ENCODE measurements around the gene CTDP1.

DNA sequence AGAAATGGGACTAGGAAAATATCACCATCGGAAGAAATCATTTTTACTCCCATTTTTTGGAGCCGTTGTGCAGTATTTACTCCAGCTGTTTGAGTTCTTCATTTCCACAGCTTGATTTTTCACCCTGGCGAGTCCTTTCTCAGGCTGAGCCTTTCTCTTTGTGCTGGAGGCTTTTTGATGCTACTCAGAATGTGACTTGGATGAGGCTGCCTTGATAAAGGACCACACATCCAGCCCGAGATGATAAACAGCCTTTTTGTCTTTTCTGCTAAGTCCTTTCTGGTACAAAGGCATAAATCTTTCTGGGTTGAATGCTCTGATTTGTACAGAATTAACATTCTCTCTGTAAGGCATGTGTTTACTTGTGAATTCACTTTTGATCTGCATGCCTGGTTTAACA lies 17.6 kb upstream of the CTDP1 start:
- TF ChIP-seq, protein P1, sequence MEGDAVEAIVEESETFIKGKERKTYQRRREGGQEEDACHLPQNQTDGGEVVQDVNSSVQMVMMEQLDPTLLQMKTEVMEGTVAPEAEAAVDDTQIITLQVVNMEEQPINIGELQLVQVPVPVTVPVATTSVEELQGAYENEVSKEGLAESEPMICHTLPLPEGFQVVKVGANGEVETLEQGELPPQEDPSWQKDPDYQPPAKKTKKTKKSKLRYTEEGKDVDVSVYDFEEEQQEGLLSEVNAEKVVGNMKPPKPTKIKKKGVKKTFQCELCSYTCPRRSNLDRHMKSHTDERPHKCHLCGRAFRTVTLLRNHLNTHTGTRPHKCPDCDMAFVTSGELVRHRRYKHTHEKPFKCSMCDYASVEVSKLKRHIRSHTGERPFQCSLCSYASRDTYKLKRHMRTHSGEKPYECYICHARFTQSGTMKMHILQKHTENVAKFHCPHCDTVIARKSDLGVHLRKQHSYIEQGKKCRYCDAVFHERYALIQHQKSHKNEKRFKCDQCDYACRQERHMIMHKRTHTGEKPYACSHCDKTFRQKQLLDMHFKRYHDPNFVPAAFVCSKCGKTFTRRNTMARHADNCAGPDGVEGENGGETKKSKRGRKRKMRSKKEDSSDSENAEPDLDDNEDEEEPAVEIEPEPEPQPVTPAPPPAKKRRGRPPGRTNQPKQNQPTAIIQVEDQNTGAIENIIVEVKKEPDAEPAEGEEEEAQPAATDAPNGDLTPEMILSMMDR (IDR thresholded peaks at IDR 0.05; ENCODE audit: poor library complexity), result no peak
- TF ChIP-seq EZH2 (IDR thresholded peaks at IDR 0.05; ENCODE audit: borderline replicate concordance) (no peak), EZH2phosphoT487 (IDR thresholded peaks at IDR 0.05; ENCODE audit: low read depth, severe bottlenecking, unreplicated experiment) (no peak)

Data from hepatocyte (in vitro differentiated cells).